ENCODE results near the gene TSPEAR. TPM values are rescaled to one million over a fixed set of nuclear protein-coding genes. Genes with fewer than 3 reads are reported as not detected.
A peak's percentile ranks its signal among the peaks of the same experiment; 100 is the strongest.

TSPEAR gene
- total and polyA plus RNA-seq, 2 of the 13 experiments (the other 11 are each of a cell fraction or from before 2014, with no cell fraction given), result 0.07 to 0.32 TPM

DNA sequence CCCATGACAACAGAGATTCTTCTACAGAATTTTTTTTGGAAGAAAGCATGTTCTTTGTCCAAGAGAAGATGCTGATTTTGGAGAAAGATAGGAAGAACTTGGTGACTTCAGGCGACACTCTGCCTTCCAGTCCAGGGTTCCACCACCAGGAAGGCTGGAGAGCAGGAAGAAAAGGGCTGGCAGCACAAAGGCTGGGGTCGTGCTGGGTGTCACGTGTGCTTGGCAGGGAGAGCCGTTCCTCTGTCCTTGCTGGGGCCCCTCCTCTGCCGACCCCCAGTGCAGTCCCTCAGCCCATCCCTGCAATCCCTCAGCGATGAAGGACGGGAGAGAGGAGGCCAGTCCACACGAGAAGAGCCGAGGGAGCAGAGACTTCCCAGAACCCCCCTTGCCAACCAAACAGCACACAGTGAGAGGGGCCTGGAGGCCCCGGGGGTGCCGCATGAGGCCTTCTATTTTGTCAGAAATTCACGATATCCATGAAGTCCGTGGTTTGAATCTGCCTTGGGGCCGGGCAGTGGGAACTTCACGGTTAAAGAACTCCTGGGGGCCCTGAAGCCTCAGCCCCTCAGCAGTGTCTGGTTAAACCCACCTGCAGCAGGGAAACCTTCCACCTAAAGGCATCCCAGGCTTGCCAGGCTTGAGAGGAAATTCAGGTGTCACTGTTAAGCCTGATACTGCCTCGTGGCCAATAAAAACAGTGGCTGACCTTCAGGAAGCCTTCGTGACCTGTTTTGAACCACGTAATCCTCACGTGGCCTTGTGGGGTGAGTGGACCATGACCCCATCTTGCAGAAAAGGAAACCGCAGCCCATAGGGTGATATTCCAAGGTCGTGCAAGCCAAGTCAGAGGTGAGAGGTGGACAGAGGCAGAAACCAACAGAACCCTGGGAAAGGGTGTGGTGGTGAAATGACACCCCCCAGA, 11.0 kb downstream of the TSPEAR start (continued):
- TF ChIP-seq ZNF724P (CRISPR knock-in tag; IDR thresholded peaks at IDR 0.05; ENCODE audit: borderline replicate concordance) (0 out of 2 replicates have a peak, but pooled peaks have one; percentile 40), FOSL2 (CRISPR knock-in tag; IDR thresholded peaks at IDR 0.05) (peak; percentile 80), U2AF2 (IDR thresholded peaks at IDR 0.05; ENCODE audit: low read depth, low read length) (no peak), ZNF749 (CRISPR knock-in tag; IDR thresholded peaks at IDR 0.05; ENCODE audit: borderline replicate concordance) (no peak), SP5 (CRISPR knock-in tag; IDR thresholded peaks at IDR 0.05; ENCODE audit: borderline replicate concordance, low read depth) (0 out of 2 replicates have a peak, but pooled peaks have one; percentile 36), ZNF274 (CRISPR knock-in tag; IDR thresholded peaks at IDR 0.05) (0 out of 2 replicates have a peak, but pooled peaks have one; percentile 36), MEF2D (CRISPR knock-in tag; IDR thresholded peaks at IDR 0.05) (peak; percentile 91), NCOR1 (IDR thresholded peaks at IDR 0.05; ENCODE audit: borderline replicate concordance, low read length) (0 out of 2 replicates have a peak, but pooled peaks have one; percentile 35), FOXP1 (IDR thresholded peaks at IDR 0.05) (no peak), FOXP1 (CRISPR knock-in tag; IDR thresholded peaks at IDR 0.05) (peak; percentile 60), SOX13 (IDR thresholded peaks at IDR 0.05) (no peak), SOX13 (CRISPR knock-in tag; conservative IDR thresholded peaks at IDR 0.05 in 1 of 2, IDR thresholded peaks at IDR 0.05 in 1 of 2) (peak in 1 of 2 experiments; percentile 59; a peak in 1 of 4 replicates), ZNF138 (CRISPR knock-in tag; IDR thresholded peaks at IDR 0.05; ENCODE audit: low read depth) (no peak), SOX6 (IDR thresholded peaks at IDR 0.05) (no peak), SOX6 (CRISPR knock-in tag; IDR thresholded peaks at IDR 0.05) (peak; percentile 75), MEIS1 (CRISPR knock-in tag; IDR thresholded peaks at IDR 0.05; ENCODE audit: borderline replicate concordance) (0 out of 2 replicates have a peak, but pooled peaks have one; percentile 33)
- TF ChIP-seq, protein P1, sequence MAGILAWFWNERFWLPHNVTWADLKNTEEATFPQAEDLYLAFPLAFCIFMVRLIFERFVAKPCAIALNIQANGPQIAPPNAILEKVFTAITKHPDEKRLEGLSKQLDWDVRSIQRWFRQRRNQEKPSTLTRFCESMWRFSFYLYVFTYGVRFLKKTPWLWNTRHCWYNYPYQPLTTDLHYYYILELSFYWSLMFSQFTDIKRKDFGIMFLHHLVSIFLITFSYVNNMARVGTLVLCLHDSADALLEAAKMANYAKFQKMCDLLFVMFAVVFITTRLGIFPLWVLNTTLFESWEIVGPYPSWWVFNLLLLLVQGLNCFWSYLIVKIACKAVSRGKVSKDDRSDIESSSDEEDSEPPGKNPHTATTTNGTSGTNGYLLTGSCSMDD (CRISPR knock-in tag; IDR thresholded peaks at IDR 0.05), result no peak
- TF ChIP-seq, protein P2, sequence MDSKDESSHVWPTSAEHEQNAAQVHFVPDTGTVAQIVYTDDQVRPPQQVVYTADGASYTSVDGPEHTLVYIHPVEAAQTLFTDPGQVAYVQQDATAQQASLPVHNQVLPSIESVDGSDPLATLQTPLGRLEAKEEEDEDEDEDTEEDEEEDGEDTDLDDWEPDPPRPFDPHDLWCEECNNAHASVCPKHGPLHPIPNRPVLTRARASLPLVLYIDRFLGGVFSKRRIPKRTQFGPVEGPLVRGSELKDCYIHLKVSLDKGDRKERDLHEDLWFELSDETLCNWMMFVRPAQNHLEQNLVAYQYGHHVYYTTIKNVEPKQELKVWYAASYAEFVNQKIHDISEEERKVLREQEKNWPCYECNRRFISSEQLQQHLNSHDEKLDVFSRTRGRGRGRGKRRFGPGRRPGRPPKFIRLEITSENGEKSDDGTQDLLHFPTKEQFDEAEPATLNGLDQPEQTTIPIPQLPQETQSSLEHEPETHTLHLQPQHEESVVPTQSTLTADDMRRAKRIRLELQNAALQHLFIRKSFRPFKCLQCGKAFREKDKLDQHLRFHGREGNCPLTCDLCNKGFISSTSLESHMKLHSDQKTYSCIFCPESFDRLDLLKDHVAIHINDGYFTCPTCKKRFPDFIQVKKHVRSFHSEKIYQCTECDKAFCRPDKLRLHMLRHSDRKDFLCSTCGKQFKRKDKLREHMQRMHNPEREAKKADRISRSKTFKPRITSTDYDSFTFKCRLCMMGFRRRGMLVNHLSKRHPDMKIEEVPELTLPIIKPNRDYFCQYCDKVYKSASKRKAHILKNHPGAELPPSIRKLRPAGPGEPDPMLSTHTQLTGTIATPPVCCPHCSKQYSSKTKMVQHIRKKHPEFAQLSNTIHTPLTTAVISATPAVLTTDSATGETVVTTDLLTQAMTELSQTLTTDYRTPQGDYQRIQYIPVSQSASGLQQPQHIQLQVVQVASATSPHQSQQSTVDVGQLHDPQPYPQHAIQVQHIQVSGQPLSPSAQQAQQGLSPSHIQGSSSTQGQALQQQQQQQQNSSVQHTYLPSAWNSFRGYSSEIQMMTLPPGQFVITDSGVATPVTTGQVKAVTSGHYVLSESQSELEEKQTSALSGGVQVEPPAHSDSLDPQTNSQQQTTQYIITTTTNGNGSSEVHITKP (CRISPR knock-in tag; IDR thresholded peaks at IDR 0.05; ENCODE audit: low read depth), result peak; percentile 88
- TF ChIP-seq, protein P3, sequence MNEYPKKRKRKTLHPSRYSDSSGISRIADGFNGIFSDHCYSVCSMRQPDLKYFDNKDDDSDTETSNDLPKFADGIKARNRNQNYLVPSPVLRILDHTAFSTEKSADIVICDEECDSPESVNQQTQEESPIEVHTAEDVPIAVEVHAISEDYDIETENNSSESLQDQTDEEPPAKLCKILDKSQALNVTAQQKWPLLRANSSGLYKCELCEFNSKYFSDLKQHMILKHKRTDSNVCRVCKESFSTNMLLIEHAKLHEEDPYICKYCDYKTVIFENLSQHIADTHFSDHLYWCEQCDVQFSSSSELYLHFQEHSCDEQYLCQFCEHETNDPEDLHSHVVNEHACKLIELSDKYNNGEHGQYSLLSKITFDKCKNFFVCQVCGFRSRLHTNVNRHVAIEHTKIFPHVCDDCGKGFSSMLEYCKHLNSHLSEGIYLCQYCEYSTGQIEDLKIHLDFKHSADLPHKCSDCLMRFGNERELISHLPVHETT (CRISPR knock-in tag; conservative IDR thresholded peaks at IDR 0.05), result no peak
- TF ChIP-seq, protein P4, sequence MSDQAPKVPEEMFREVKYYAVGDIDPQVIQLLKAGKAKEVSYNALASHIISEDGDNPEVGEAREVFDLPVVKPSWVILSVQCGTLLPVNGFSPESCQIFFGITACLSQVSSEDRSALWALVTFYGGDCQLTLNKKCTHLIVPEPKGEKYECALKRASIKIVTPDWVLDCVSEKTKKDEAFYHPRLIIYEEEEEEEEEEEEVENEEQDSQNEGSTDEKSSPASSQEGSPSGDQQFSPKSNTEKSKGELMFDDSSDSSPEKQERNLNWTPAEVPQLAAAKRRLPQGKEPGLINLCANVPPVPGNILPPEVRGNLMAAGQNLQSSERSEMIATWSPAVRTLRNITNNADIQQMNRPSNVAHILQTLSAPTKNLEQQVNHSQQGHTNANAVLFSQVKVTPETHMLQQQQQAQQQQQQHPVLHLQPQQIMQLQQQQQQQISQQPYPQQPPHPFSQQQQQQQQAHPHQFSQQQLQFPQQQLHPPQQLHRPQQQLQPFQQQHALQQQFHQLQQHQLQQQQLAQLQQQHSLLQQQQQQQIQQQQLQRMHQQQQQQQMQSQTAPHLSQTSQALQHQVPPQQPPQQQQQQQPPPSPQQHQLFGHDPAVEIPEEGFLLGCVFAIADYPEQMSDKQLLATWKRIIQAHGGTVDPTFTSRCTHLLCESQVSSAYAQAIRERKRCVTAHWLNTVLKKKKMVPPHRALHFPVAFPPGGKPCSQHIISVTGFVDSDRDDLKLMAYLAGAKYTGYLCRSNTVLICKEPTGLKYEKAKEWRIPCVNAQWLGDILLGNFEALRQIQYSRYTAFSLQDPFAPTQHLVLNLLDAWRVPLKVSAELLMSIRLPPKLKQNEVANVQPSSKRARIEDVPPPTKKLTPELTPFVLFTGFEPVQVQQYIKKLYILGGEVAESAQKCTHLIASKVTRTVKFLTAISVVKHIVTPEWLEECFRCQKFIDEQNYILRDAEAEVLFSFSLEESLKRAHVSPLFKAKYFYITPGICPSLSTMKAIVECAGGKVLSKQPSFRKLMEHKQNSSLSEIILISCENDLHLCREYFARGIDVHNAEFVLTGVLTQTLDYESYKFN (CRISPR knock-in tag; conservative IDR thresholded peaks at IDR 0.05), result peak; percentile 86
